NCI-H1694 (cell line): Measurements from ENCODE around the gene SYNDIG1.

Experiments
- DNase-seq: peaks from one replicate; lab custom pipeline; 2025; lab: John Stamatoyannopoulos, UW

The SYNDIG1 gene

GRCh38 chr20:24585796-24586522, 116.5 kb downstream of the SYNDIG1 start:
- no peak for DNase-seq

DNA sequence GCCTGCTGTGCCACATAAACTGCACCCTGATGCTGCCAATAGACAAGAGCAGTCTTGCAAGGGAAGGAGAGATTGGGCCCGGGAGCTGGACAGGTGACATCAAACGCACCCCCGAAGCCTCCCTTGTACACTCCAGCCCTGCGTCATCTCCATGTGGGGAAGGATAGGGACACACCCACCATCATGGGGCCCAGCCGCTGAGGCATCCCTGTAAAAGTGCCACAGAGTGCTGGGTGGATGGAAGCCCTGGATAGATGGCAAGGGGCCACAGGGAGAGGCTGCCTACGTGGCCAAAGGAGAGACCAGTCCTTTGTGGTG, 117.1 kb downstream of the SYNDIG1 start:
- DNase-seq = no peak

- DNase-seq = peak; percentile 13
Observed at GRCh38 chr20:24587384-24588046, 118.1 kb downstream of the SYNDIG1 start.

GRCh38 chr20:24588047-24588635, 118.7 kb downstream of the SYNDIG1 start:
- no peak for DNase-seq

DNA sequence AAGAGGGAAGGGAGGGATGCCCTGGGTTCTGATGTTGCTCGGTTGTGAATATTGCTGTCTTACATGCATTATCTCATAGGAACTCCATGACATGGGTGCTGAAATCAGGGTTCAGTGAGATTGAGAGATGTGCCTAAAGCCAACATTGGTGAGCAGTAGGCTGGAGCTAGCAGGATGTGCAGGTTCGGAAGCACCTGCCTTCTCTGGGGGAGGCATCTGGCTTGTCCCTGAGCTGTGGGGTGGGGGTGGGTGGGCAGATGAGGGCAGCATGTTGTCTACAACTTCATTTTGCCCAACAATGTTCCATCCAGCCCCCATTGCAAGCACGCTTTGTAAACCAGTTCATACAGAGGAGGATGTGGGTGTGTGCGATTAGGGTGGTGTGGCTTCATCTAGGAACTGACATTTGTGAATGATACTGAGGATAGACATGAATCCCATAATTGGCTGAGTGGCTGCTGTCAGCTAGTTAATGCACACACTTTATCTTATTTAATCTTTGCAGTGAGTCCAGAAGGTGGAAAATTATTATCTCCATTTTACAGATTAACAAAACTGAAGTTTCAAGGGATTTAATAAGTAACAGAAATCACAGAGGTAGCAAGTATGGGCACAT, 119.4 kb downstream of the SYNDIG1 start:
- no peak for DNase-seq

GRCh38 chr20:24589381-24589780, 120.0 kb downstream of the SYNDIG1 start:
- DNase-seq = no peak

DNA sequence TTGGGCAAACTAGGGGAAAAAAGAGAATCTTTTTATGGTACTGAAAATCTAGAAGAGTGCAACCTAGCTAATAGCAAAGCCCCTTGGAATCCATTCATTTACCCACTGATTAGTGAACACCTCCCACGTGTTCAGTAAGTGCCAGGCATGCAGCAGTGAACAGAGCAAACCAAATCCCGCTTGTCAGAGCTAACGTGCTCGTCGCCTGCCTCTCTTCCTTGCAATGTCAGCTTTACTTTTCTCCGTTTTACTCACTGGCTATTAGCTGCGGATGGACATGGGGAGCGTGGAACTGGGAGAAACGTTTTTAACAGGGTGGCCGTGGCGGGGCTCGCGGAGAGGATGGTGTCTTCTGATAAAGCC, 120.4 kb downstream of the SYNDIG1 start:
- no peak for DNase-seq

- DNase-seq = no peak
Observed at GRCh38 chr20:24590178-24590982, 121.0 kb downstream of the SYNDIG1 start.

GRCh38 chr20:24597051-24597450, 127.6 kb downstream of the SYNDIG1 start:
- no peak for DNase-seq

DNA sequence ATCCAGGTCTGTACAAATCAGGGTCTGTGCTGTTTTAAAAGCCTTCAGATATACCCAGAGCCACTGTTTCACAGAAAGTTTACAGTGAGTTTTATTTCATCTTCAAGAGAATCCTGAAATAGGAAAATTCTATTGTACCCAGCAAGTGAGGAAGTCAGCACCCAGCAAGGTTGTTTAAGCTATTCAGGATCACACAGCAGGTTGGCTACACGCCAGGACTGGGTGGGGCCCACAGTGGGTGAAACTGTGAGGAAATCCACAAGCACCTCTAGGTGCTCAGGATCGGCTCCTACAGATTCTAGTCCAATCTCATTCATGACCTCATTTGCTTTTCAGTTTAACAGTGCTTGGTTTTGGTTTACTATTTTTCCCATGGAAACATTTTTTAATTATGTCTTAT, 128.9 kb downstream of the SYNDIG1 start:
- no peak for DNase-seq

GRCh38 chr20:24598996-24599395, 129.6 kb downstream of the SYNDIG1 start:
- no peak for DNase-seq

DNA sequence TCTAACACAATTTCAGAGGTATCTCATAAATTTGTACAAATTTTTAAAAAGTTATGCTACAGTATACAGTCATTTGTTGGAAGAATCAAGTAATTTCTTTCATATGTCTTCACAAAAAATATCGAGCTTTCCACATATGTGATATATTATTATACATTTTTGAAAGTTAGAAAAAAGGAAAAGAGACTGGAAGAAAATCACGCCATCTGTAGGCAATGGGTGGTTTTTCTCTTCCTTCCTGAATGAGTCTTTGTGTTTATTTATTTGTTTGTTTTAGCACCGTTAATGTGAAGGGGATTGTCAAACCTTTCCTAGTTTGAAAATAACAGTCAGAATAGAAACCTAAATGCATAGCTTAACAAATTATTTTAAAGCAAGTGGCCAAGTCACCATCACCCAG, 130.6 kb downstream of the SYNDIG1 start:
- no peak for DNase-seq

DNA sequence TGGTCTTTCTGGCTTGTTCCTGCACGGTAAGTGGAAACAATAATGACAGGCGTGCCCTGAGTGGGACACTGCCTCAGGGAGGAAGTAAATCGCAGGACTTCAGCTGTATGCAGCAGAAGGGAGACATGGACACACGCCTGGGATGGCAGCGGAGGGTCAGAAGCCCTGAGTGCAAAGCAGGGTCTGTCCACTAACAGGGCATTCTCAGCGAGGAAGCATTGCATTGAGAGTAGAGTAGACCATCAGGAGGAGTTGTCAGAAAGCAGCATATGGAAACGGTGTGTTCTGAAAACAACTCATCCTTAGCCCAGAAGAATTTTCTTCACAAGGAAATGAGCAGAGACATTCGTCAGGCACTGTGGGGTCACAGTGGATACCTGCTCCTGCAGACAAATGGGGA, 134.0 kb downstream of the SYNDIG1 start:
- DNase-seq = no peak

DNA sequence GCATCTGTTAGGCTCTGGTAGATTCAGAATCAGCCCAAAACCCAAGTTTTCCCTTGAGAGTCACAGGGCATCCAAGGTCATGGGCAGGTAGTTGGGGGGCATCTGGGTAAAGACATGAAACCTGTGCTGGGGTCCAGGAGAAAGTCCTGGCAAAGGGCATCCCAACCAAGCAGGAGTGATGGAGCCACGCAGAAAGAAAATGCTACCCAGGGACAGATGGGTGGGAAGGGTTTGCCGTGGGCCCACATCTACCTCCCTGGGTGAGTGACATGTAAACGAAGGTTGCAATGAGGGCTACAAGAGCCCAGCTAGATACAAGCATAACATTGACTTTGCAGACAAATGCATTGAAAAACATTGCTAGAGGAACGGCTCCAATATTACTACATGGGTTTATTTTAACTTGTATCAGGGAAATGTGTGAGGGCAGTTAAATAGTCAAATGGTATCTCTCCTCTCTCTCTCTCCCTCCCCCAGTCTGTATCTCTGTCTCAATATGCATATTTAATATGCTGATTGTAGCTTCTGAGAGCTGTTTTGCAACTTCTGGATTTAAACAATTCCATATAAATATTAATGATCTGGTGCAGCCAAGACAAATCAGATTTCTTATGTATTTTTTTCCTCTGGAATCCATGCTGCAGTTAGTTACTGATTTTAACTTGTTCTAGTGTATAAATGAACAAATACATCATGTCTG, 135.7 kb downstream of the SYNDIG1 start:
- no peak for DNase-seq

- DNase-seq = no peak
Observed at GRCh38 chr20:24605937-24606455, 136.6 kb downstream of the SYNDIG1 start.

DNA sequence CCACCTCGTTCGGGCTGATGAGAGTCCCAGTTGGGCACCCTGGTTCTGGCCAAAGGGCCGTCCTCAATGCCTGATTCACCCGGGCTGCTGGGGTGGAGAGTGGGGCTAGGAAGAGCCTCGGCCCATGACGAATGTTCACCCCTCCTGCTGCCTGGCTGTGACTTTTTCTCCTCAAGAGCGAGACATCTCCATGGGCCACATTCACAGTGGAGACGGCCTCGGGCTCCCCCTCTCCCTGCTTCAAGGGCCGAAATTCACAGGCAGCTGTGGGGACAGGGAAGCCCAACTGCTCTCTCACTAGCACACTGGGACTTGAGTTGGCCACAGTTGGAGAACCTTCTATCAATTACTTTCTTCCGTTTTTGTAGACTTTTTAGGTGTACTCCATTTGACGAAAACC, 138.0 kb downstream of the SYNDIG1 start:
- no peak for DNase-seq

- DNase-seq = no peak
Observed at GRCh38 chr20:24608926-24609667, 139.7 kb downstream of the SYNDIG1 start.

DNA sequence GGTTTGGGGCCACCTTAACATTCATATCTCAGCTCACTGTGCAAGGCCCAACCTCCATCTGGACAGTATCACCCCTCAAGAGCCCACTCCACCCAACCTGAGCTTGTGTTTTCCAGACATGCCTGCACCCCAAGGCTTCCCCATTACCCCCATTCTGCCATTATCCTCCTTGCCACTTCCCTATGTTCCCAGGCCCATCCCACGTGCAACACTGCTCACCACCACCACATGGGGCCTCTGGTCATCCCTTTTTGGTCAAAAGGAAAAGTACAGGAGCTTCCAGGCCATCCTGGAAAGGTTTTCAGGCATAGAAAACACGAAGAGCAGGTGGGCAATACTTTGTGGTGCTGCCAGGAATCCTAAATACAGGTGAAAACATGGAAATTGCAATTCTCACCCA, 140.3 kb downstream of the SYNDIG1 start:
- no peak for DNase-seq

DNA sequence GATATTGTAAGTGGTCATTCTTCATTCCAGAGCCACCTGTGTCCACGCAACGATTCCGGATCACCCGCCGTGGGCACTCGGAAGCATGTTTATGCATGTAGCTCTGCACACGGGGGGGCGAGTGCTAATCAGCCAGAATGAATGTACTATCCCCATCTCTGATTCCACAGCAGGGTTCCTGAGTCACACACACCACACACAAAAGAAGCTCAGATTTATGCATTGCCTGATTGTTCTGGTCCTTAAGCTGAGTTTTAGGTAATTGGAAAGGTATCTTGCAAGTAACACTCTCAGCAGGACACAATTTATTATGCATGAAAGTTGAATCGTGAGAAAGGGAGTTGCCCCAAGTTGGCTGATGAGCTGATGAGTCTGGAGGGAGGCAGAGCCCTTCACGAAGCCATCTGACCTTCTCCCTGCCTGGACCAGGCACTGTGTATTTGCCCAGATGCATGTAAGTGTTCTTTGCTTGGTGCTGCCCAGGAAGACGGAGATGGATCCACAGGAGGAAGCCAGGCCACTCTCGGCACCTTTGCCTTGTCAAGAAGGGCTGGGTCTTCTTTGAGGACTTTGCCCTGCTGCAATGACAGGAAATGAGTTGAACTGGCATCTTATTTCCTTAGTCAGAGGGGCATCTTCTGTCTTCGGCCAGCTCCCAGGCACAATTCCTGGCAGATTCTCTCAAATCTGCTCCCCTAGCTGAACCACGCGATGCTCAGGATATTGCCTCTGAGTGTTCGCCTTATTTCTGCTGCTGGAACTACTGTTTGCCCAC, 141.1 kb downstream of the SYNDIG1 start:
- DNase-seq = no peak
